Neutrophil (primary cell): ENCODE results near the gene SLC4A2.

Source experiments
- H3K27ac ChIP-seq: fragments of 200-600 bp; sonication (generic); 2 replicates; pipeline ENCODE4 v1.5.1; 2016; ENCODE audit warnings: mild to moderate bottlenecking, moderate library complexity
- H3K27me3 ChIP-seq: fragments of 200-600 bp; sonication (generic); 2 replicates; pipeline ENCODE4 v1.6.0; 2016; ENCODE audit warnings: mild to moderate bottlenecking
- H3K36me3 ChIP-seq: fragments of 200-600 bp; sonication (generic); 2 replicates; pipeline ENCODE4 v1.5.1; 2017
- H3K4me1 ChIP-seq, 2 experiments: fragments of 200-600 bp in 1 of 2; sonication (generic) in 1 of 2; 1 replicate in 1 of 2; 2 replicates in 1 of 2; pipeline versions ENCODE4 v1.5.1 to v1.6.1; 2013 to 2016; ENCODE audit warnings: low read depth in 1 of 2, low read length in 1 of 2, mild to moderate bottlenecking in 1 of 2, moderate library complexity in 1 of 2; ENCODE audit not compliant: control insufficient read depth in 1 of 2, insufficient read depth in 1 of 2
- H3K4me3 ChIP-seq, 2 experiments: fragments of 200-600 bp in 1 of 2; sonication (generic) in 1 of 2; 1 replicate in 1 of 2; 2 replicates in 1 of 2; pipeline ENCODE4 v1.5.1; 2013 to 2016; ENCODE audit warnings: low read depth in 1 of 2, low read length in 1 of 2, mild to moderate bottlenecking in 1 of 2, moderate library complexity in 1 of 2
- H3K9me3 ChIP-seq: fragments of 200-600 bp; sonication (generic); 2 replicates; pipeline ENCODE4 v1.5.1; 2016
- TF ChIP-seq, protein P1 (sequence below): fragments of 200-600 bp; sonication (generic); IDR thresholded peaks from 2 replicates; pipeline ENCODE4 v1.5.1; 2016; ENCODE audit warnings: antibody characterized with exemption

The SLC4A2 gene

DNA sequence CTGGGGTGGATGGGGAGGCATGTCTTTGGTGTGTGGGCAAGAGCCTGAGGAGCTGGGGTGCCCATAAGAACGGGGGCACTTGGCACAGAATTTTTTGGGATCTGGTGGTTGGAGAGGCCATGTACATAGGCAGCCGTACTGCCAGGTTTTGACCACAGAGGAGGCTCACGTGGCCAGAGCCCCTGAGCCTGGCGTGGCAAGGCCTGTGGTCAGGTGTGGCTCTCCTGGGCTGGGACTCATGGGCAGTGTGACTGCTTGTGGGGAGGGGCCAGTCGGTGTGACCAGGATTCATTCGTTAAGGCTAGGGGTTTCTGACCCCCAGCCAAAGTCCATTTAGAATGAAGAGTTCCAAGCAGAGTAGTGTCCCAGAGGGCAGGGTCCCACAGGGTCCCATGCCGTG, 65.1 kb downstream of the SLC4A2 start:
- Histone ChIP-seq H3K36me3 (peaks cover 6% of the 10 kb centered on the region), H3K4me3 (no peak overlapping the region), H3K4me1 (no peaks in the 10 kb centered on the region), H3K9me3 (no peaks in the 10 kb centered on the region), H3K27me3 (no peaks in the 10 kb centered on the region), H3K27ac (no peak overlapping the region)
- TF ChIP-seq, protein P1, sequence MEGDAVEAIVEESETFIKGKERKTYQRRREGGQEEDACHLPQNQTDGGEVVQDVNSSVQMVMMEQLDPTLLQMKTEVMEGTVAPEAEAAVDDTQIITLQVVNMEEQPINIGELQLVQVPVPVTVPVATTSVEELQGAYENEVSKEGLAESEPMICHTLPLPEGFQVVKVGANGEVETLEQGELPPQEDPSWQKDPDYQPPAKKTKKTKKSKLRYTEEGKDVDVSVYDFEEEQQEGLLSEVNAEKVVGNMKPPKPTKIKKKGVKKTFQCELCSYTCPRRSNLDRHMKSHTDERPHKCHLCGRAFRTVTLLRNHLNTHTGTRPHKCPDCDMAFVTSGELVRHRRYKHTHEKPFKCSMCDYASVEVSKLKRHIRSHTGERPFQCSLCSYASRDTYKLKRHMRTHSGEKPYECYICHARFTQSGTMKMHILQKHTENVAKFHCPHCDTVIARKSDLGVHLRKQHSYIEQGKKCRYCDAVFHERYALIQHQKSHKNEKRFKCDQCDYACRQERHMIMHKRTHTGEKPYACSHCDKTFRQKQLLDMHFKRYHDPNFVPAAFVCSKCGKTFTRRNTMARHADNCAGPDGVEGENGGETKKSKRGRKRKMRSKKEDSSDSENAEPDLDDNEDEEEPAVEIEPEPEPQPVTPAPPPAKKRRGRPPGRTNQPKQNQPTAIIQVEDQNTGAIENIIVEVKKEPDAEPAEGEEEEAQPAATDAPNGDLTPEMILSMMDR: no peak

DNA sequence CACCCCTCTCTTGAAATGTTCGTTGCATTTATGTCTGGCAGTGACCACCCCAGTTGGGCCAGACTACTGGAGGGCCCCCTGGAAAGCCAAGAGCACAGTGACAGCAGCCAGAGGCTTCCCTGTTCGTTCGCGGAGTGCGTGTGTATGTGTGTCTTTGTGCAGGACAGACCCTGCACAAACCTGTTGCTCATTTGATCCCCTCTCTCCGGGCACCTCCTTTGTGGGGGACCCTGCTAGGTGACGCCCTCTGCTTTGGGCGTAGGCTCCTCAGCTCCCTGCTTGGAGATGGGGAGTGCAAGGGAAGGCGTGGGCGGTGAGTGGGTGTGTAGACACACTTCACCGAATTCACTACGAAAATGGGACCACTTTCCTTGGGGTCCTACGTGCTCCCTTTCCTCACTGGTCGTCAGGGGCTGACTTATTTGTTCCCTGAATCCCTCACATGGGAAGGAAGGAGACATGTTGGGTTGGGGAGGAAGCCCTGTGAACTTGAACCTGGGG, 65.6 kb downstream of the SLC4A2 start:
- Histone ChIP-seq H3K27ac (no peak overlapping the region), H3K9me3 (no peaks in the 10 kb centered on the region), H3K4me1 (no peaks in the 10 kb centered on the region), H3K36me3 (peaks cover 6% of the 10 kb centered on the region), H3K4me3 (no peak overlapping the region), H3K27me3 (no peaks in the 10 kb centered on the region)
- TF ChIP-seq, protein P1: no peak

DNA sequence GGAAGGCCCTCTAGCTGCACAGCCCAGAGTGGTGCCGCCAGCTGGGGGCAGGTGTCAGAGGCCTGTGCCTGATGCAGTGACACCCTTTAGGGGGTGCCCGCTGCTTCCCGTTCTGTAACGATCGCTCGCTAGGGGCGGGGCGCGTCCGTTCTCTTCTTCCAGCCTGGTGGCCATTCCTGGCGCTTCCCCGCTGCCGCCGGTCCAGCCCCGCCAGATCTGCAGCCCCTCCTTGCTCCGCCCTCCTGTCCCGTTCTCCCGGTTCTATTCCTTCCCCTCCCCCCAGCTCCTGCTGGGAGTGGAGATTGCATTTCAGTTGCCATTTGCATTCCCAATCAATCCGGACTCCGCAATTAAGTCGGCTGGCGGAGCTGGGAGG, 66.1 kb downstream of the SLC4A2 start:
- no peak overlapping the region for H3K27ac ChIP-seq
- TF ChIP-seq, protein P1: no peak
- H3K36me3 ChIP-seq: peaks cover 6% of the 10 kb centered on the region
- H3K4me1 ChIP-seq: no peaks in the 10 kb centered on the region
- no peaks in the 10 kb centered on the region for H3K27me3 ChIP-seq
- no peaks in the 10 kb centered on the region for H3K9me3 ChIP-seq
- H3K4me3 ChIP-seq: no peak overlapping the region

DNA sequence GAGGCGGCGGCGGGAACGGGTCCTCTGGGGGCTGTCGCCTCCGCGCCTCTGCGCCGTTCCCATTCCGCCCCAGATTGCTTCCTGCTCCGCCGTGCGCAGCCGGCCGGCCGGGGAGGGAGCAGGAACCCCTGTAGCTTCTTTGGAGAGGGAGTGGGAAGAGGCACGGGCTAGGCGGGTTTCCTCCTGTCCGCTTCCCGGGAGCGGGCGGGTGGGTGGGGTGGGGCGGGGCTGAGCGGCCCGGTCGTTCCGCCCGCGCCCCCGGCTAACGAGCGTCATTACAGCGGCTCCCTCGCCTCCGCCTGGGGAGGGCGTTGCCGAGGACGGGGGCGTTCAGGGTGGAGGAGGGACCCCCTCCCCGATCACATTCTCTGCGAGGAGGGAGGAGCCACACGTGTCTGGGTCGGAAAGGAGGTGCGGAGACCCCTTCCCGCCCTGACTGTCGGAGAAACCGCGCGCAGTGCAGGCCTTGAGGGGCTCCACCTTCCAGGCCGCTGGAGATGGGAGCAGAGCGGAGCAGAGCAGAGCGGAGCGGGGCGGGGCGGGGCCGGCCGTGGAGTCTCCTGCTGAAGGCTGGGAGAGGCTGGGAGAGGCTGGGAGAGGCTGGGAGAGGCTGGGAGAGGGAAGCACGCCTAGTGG, 66.6 kb downstream of the SLC4A2 start:
- TF ChIP-seq, protein P1: no peak
- H3K4me1 ChIP-seq: no peaks in the 10 kb centered on the region
- H3K27ac ChIP-seq: no peak overlapping the region
- H3K4me3 ChIP-seq: no peak overlapping the region
- H3K27me3 ChIP-seq: no peaks in the 10 kb centered on the region
- peaks cover 5% of the 10 kb centered on the region for H3K36me3 ChIP-seq
- no peaks in the 10 kb centered on the region for H3K9me3 ChIP-seq
